ENCODE measurements around the gene HMCN1.
"Not testable (repeated sequence)": the region's sequence is repeated elsewhere in the genome, so short reads cannot be mapped to it uniquely, and the experiment has no call there.

HMCN1 gene

GRCh38 chr1:185775501-185775900, 41.3 kb downstream of the HMCN1 start:
- no peaks in the 10 kb centered on the region for H3K9me3 Mint-ChIP-seq
- no peaks in the 10 kb centered on the region for H3K4me1 Mint-ChIP-seq (ENCODE audit: low read depth)
- no peaks in the 10 kb centered on the region for H3K27me3 Mint-ChIP-seq
- no peaks in the 10 kb centered on the region for H3K36me3 Mint-ChIP-seq (ENCODE audit: low read depth)
- H3K4me3 Mint-ChIP-seq, result no peak overlapping the region
- H3K27ac Mint-ChIP-seq, result no peak overlapping the region

- peaks cover 6% of the 10 kb centered on the region for H3K9me3 Mint-ChIP-seq
- no peak overlapping the region for H3K4me3 Mint-ChIP-seq
- no peak overlapping the region for H3K27ac Mint-ChIP-seq
- peaks cover 6% of the 10 kb centered on the region for H3K27me3 Mint-ChIP-seq
- no peaks in the 10 kb centered on the region for H3K36me3 Mint-ChIP-seq (ENCODE audit: low read depth)
- H3K4me1 Mint-ChIP-seq (ENCODE audit: low read depth), result no peaks in the 10 kb centered on the region
Observed at GRCh38 chr1:185776522-185776921, 42.3 kb downstream of the HMCN1 start.

DNA sequence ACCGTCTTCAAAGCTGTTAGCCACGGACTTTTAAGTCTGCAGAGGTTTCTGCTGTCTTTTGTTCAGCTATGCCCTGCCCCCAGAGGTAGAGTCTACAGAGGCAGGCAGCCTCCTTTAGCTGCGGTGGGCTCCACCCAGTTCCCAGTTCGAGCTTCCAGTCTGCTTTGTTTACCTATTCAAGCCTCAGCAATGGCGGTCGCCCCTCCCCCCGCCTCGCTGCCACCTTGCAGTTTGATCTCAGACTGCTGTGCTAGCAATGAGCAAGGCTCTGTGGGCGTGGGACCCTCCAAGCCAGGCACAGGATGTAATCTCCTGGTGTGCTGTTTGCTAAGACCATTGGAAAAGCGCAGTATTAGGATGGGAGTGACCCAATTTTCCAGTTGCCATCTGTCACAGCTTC, 49.7 kb downstream of the HMCN1 start:
- H3K4me1 Mint-ChIP-seq (ENCODE audit: low read depth); H3K36me3 Mint-ChIP-seq (ENCODE audit: low read depth); H3K4me3 Mint-ChIP-seq; H3K27ac Mint-ChIP-seq: not testable (repeated sequence)
- Mint-ChIP-seq H3K27me3 (peaks cover 13% of the 10 kb centered on the region), H3K9me3 (peaks cover 14% of the 10 kb centered on the region)

DNA sequence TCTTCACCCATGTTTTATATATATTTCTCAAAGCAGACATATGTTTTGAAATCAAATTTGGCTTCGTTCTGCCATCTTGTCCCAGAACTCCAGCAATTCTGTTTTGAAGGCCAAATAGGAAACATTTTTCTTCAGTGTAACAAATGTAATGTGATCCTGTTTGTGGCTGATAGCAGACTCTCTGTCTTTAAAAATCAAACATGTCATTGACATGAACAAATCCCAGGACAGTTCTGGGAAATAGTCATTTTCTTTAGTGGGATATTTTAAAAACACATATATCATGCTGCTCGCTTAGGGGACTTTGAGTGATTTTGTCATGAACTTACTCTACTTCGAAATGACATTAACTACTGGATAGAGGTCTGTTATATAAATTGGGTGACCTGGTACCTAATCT, 51.4 kb downstream of the HMCN1 start:
- Mint-ChIP-seq H3K4me3 (no peak overlapping the region), H3K9me3 (peaks cover 14% of the 10 kb centered on the region), H3K27me3 (peaks cover 13% of the 10 kb centered on the region), H3K4me1 (ENCODE audit: low read depth) (no peaks in the 10 kb centered on the region), H3K36me3 (ENCODE audit: low read depth) (no peaks in the 10 kb centered on the region), H3K27ac (no peak overlapping the region)

DNA sequence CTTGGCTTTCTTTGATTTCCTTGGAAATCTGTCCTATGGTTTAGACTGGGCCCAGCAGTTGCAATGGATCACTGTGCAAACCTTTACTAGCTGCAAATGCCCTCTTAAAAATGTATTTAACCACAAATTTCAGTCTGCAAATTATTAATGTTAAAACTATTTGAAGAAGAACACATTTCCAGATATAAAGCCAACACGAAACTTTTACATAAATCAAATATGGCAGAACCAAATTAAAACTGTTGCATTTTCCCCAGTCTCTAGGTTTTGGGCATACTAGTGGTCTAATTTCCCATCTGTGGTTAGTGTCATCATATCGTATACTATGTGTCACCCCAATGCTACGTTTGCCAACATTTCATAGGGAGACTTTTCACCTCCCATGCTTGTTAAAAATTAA, 52.3 kb downstream of the HMCN1 start:
- Mint-ChIP-seq H3K9me3 (peaks cover 8% of the 10 kb centered on the region), H3K4me1 (ENCODE audit: low read depth) (no peaks in the 10 kb centered on the region), H3K27me3 (peaks cover 7% of the 10 kb centered on the region), H3K27ac (no peak overlapping the region), H3K36me3 (ENCODE audit: low read depth) (no peaks in the 10 kb centered on the region), H3K4me3 (no peak overlapping the region)

DNA sequence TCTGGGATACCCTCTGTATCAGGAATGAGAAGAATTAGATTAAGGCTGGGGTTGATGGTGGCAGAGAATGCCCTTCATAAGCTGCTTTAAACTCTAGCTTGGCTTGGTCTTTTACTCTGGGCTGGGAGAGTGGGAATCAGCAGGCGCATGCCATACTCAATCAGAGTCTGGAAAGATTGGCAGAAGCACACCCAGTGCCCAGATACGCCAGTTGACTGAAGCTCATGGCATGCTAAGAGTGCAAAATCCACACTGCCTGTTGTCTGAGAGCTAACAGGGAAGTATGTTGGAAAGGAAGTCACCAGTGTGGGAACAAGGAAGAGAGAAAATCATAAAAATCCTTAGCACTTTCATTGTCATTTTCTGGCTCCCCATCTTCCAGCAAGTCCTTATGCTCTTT, 53.0 kb downstream of the HMCN1 start:
- Mint-ChIP-seq H3K27ac (no peak overlapping the region), H3K36me3 (ENCODE audit: low read depth) (no peaks in the 10 kb centered on the region)

GRCh38 chr1:185788386-185788785, 54.2 kb downstream of the HMCN1 start:
- Mint-ChIP-seq H3K36me3 (ENCODE audit: low read depth) (no peaks in the 10 kb centered on the region), H3K27ac (no peak overlapping the region), H3K9me3 (no peaks in the 10 kb centered on the region), H3K4me1 (ENCODE audit: low read depth) (no peaks in the 10 kb centered on the region), H3K27me3 (no peaks in the 10 kb centered on the region), H3K4me3 (no peak overlapping the region)

More for the DNA sequence above, 53.0 kb downstream of the HMCN1 start:
- peaks cover 5% of the 10 kb centered on the region for H3K9me3 Mint-ChIP-seq
- H3K4me3 Mint-ChIP-seq, result no peak overlapping the region
- H3K27me3 Mint-ChIP-seq, result peaks cover 5% of the 10 kb centered on the region
- no peaks in the 10 kb centered on the region for H3K4me1 Mint-ChIP-seq (ENCODE audit: low read depth)

- Mint-ChIP-seq H3K4me3 (no peak overlapping the region), H3K27ac (no peak overlapping the region), H3K9me3 (no peaks in the 10 kb centered on the region), H3K4me1 (ENCODE audit: low read depth) (no peaks in the 10 kb centered on the region), H3K27me3 (peaks cover 7% of the 10 kb centered on the region), H3K36me3 (ENCODE audit: low read depth) (no peaks in the 10 kb centered on the region)
Observed at GRCh38 chr1:185789501-185790193, 55.5 kb downstream of the HMCN1 start.

DNA sequence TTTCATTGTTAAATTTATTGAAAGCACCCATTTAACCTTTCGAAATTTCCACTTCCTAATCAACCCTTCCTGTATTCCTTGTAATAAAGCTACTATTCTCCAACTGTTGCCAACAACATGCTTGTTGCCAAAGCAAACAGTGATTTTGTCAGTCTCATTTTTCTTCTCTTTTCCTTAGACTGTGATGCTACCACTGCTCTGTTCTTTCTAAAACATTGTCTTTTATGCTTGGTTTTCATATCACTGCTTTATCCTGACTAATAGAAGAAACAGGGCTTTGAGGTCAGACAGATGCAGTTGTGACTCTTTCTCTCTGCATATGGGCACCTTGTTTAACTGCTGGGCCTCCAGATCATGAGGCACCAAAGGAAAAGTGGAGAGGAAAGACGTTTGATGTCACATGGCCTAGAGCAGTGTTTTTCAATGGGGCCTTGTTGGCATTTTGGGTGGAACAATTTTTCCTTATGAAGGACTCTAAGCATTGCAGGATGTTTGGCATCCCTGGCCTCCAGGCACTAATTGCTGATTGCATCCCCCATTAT, 56.1 kb downstream of the HMCN1 start:
- Mint-ChIP-seq H3K4me3 (no peak overlapping the region), H3K9me3 (no peaks in the 10 kb centered on the region), H3K4me1 (ENCODE audit: low read depth) (no peaks in the 10 kb centered on the region), H3K27me3 (peaks cover 14% of the 10 kb centered on the region), H3K36me3 (ENCODE audit: low read depth) (no peaks in the 10 kb centered on the region), H3K27ac (no peak overlapping the region)

- Mint-ChIP-seq H3K36me3 (ENCODE audit: low read depth) (no peaks in the 10 kb centered on the region), H3K27me3 (peaks cover 15% of the 10 kb centered on the region), H3K4me3 (no peak overlapping the region), H3K4me1 (ENCODE audit: low read depth) (no peaks in the 10 kb centered on the region), H3K9me3 (no peaks in the 10 kb centered on the region), H3K27ac (no peak overlapping the region)
Observed at GRCh38 chr1:185792040-185792439, 57.8 kb downstream of the HMCN1 start.

DNA sequence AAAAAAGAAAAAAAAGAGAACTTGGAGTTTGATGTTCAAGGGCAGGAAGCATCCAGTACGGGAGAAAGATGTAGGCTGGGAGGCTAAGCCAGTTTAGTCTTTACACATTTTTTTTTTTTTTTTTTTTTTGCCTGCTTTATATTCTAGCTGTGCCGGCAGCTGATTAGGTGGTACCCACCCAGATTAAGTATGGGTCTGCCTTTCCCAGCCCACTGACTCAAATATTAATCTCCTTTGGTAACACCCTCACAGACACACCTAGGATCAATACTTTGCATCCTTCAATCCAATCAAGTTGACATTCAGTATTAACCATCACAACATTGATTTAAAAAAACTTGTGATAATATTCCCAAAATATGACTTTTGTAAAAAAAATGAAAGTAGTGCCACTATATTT, 60.3 kb downstream of the HMCN1 start:
- not testable (repeated sequence) for H3K27ac Mint-ChIP-seq; H3K4me1 Mint-ChIP-seq (ENCODE audit: low read depth); H3K9me3 Mint-ChIP-seq; H3K4me3 Mint-ChIP-seq; H3K36me3 Mint-ChIP-seq (ENCODE audit: low read depth)
- peaks cover 15% of the 10 kb centered on the region for H3K27me3 Mint-ChIP-seq

DNA sequence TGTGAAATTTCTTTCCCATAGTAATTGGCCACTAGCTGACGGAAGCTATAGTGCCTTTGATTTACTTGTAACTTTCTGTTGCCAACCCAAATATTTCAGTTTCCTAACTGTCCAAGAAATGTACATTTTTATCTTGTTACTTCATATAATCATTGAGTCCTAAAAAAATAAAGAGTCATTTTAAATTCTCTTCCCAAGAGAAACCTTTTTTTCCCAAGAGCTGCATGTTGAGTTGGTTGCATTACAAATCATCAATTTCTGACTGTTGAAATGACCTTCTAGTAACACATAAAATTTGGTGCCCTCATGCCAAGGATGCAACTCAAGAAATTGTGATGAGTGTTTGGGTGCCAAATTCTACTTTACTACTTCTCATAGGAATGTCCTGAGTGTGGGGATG, 61.0 kb downstream of the HMCN1 start:
- no peaks in the 10 kb centered on the region for H3K4me1 Mint-ChIP-seq (ENCODE audit: low read depth)
- H3K36me3 Mint-ChIP-seq (ENCODE audit: low read depth), result no peaks in the 10 kb centered on the region
- H3K27me3 Mint-ChIP-seq, result peaks cover 15% of the 10 kb centered on the region
- H3K9me3 Mint-ChIP-seq, result peaks cover 10% of the 10 kb centered on the region
- H3K27ac Mint-ChIP-seq, result no peak overlapping the region
- H3K4me3 Mint-ChIP-seq, result no peak overlapping the region

DNA sequence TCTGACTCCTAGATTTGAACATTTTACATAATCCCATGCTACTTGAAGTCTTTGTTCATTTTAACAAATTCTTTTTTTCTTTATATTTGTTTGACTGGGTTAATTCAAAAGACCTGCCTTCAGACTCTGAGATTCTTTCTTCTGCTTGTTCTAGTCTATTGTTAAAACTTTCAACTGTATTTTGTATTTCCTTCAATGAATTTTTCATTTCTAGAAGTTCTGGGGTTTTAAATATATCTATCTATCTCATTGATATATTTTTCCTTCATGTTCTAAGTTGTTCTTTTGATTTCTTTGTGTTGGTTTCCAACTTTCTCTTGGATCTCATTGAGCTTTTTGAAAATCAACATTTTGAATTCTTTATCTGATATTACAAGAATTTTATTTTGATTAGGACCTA, 64.3 kb downstream of the HMCN1 start:
- H3K9me3 Mint-ChIP-seq, result peaks cover 12% of the 10 kb centered on the region
- H3K4me1 Mint-ChIP-seq (ENCODE audit: low read depth), result no peaks in the 10 kb centered on the region
- peaks cover 15% of the 10 kb centered on the region for H3K27me3 Mint-ChIP-seq
- no peak overlapping the region for H3K4me3 Mint-ChIP-seq
- H3K27ac Mint-ChIP-seq, result no peak overlapping the region
- H3K36me3 Mint-ChIP-seq (ENCODE audit: low read depth), result no peaks in the 10 kb centered on the region

DNA sequence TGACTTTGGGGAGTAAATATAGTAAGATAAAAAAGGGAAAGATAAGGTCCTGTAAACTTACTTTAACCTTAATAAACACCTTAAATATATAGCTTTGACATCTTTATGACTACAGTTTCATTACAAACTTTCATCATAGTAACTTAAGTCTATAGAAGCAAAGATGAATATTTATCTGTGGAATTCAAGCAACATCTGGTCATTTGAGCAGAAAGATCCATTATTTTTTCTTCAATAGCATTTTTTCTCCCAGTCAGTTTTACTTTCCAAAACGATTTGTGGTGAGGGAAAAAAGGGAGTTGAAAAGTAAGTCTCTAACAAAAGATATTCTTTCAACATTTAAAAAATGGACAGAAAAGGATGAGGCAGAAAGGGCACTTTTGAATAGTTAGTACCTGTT, 69.0 kb downstream of the HMCN1 start:
- Mint-ChIP-seq H3K9me3 (peaks cover 8% of the 10 kb centered on the region), H3K27me3 (peaks cover 6% of the 10 kb centered on the region), H3K36me3 (ENCODE audit: low read depth) (no peaks in the 10 kb centered on the region), H3K4me1 (ENCODE audit: low read depth) (no peaks in the 10 kb centered on the region), H3K4me3 (no peak overlapping the region), H3K27ac (no peak overlapping the region)

- H3K4me3 Mint-ChIP-seq, result no peak overlapping the region
- peaks cover 3% of the 10 kb centered on the region for H3K9me3 Mint-ChIP-seq
- no peaks in the 10 kb centered on the region for H3K36me3 Mint-ChIP-seq (ENCODE audit: low read depth)
- no peaks in the 10 kb centered on the region for H3K4me1 Mint-ChIP-seq (ENCODE audit: low read depth)
- peaks cover 11% of the 10 kb centered on the region for H3K27me3 Mint-ChIP-seq
- H3K27ac Mint-ChIP-seq, result no peak overlapping the region
Observed at GRCh38 chr1:185804206-185804605, 70.0 kb downstream of the HMCN1 start.

DNA sequence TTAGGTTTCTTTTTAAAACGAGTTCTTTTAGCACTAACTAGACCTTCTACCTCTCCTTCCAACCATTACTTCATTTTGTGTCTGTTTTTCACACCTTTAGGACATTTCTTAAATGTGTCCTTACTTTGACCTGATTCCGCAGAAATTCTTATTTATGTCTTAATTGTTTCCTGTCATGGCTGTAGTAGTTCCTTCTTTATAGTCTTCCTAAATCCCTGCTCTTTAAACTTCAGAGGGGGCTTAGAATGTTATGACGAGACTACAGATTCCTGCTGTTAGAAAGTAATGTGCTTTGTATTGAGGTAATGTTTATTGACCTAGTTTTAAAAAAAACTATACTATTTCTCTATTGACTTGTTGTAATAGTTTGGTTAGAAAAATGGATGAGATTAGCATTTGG, 70.4 kb downstream of the HMCN1 start:
- Mint-ChIP-seq H3K4me3 (no peak overlapping the region), H3K27ac (no peak overlapping the region), H3K27me3 (peaks cover 11% of the 10 kb centered on the region), H3K9me3 (peaks cover 3% of the 10 kb centered on the region), H3K4me1 (ENCODE audit: low read depth) (no peaks in the 10 kb centered on the region), H3K36me3 (ENCODE audit: low read depth) (no peaks in the 10 kb centered on the region)
